NOMO-1 (cell line): Measurements from ENCODE around the gene MEX3A.
"Not testable (repeated sequence)": the region's sequence is repeated elsewhere in the genome, so short reads cannot be mapped to it uniquely, and the experiment has no call there.

Source experiments
- DNase-seq, 2 experiments: peaks; one replicate each; lab custom pipeline; 2025; ENCODE audit not compliant: unreplicated experiment in 2 of 2; lab: John Stamatoyannopoulos, UW

The MEX3A gene, protein sequence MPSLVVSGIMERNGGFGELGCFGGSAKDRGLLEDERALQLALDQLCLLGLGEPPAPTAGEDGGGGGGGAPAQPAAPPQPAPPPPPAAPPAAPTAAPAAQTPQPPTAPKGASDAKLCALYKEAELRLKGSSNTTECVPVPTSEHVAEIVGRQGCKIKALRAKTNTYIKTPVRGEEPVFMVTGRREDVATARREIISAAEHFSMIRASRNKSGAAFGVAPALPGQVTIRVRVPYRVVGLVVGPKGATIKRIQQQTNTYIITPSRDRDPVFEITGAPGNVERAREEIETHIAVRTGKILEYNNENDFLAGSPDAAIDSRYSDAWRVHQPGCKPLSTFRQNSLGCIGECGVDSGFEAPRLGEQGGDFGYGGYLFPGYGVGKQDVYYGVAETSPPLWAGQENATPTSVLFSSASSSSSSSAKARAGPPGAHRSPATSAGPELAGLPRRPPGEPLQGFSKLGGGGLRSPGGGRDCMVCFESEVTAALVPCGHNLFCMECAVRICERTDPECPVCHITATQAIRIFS

DNA sequence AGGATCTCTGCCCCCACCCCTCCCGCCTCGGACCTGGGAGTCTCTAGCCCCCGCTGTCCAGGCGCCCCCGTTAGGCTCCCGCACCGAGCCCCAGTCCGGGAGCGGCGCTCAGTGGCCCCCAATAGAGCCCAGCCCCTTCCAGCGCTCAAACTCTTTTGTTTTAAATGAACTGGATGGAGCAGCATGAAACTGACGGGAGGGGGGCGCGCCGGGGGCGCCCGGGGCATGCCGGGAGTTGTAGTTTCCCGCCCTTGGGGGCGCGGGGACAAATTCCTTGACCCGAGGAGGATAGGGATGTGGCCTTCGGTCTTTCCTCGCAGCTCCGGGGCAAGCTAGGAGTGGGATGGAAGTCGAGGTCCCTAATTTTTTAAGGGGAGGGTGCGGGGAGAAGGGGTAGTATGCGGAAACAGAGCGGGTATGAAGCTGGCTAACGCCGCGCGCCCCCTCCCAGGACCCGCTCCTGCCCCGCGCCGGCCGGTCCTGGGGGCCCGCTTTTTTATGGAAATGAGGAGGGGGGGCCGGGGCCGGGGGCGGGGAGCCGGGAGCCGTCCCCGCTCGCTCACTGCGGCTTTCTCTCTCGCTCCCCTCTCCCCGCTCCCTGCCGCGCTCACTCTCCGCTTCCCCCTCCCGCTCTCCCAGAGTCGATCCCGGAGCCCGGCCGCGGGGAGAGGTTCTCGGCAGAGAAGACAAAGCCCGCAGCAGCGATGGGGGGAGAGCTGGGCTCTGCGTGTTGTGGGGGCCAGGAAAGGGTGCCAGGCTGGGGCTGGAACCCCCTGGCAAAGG lies at the start of gene MEX3A:
MEX3A (minus strand) TSS at position 157 of the 783 bp plus-strand sequence. CDS start 467 bp downstream, outside the sequence.
- peak; percentile 42 to 54 for DNase-seq

DNA sequence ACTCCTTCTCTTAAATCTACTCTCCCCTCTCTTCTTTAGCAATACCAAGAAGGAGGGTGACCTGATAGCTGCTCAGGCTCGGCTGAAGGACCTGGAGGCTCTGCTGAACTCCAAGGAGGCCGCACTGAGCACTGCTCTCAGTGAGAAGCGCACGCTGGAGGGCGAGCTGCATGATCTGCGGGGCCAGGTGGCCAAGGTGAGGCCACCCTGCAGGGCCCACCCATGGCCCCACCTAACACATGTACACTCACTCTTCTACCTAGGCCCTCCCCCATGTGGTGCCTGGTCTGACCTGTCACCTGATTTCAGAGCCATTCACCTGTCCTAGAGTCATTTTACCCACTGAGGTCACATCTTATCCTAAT lies 48.3 kb upstream of the MEX3A start:
- DNase-seq: no peak

DNA sequence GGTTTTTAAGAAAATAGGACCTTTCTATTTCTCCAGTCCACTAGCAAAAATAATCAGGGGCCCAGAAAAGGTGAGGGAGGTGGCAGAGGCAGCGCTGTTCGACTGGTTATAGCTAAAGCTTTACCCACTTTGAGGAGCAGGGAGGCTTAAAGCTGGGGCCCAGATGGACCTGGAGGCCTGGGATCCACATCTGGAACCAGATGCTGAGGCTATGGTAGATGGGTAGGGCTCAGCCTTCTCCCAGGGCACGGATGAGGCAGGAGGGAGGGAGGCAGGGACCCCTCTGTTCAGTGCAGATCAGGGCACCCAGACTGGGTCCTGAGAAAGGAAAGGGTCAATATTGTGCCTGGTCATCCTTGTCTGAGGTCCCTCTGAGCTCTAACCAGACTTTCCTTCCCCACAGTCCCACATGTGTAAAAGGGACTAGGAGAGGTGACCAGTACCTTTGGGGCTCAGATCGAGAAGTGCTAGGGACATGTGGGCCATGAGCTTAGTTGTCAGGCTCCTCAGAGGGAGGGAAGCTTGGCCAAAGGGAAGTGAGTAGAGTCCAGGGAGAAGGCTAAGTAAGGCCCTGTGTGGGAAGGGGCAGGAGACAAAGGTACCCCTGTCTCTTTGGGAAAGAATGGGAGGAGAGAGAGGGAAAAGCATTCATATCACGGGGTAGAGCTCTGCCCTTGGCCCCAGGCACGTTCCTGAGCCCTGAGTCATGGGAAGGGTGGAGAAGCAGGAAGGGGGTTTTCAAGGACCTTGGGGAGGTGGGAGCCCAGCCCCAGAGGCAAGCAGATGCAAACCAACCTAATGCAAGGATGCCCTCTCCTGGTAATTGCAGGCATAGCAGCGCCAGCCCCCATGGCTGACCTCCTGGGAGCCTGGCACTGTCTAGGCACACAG lies 47.7 kb upstream of the MEX3A start:
- peak; percentile 24 to 36 for DNase-seq

DNA sequence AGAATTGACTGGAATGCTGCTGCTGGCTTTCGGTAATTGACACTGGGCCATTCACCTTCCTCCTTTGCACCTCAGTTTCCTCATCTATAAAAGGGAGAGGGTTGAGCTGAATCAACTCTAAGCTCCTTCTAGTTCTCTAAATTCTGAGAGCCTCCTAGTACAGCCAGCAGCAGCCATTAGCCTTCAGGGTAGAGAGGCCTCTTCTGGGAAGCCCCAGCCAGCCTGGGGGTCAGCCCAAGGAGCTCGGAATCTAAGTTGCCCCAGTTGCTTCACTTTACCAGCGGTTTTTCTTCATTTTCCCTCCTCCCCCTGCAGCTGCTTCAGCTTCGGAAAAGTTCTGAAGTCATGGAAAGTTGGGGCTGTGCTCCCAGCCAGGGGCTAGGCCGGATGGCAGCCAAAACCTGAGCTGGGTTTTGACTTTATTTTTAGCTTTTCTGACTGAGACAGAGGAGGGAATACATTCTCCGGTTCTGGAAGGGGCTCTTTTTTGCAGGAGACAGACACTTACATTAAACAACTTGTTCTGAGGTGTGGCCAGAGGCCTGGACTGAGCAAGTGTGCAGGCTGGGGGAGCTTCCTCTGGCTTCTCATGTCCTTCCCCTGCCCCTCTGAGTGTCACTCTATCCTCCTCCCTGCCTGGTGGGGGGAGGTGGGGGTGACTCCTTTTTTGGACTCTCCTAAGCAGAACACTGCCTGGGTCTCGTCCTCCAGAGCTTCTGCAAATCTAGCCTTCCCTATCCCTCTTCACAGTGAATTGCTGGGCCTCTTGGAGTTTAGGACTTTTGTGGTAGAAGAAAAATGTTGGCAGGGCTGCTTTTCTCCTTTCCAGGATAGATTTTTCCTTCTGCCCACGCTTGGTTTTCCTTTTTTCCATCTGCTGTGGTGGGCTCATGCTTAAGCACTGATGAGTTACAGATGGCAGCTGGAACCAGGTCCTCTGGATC lies 46.7 kb upstream of the MEX3A start:
- peak in 1 of 2 experiments; percentile 12 for DNase-seq

DNA sequence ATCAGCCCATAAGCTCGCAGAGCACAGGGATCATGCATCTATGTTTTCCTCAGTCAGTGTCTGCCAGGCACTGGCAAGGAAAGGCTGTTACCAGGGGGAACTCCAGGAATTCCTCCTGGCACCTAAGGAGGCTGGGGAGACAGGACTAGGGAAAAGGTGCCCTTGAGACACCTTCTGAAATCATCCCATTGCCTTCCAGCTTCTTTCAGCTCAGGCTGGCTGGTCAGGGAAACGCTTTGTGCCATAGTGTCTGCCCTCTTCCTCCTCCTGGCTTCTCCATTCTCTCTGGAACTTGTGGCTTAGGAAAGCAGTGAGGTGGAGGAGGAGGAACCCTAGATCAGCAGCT lies 46.0 kb upstream of the MEX3A start:
- DNase-seq: no peak

DNA sequence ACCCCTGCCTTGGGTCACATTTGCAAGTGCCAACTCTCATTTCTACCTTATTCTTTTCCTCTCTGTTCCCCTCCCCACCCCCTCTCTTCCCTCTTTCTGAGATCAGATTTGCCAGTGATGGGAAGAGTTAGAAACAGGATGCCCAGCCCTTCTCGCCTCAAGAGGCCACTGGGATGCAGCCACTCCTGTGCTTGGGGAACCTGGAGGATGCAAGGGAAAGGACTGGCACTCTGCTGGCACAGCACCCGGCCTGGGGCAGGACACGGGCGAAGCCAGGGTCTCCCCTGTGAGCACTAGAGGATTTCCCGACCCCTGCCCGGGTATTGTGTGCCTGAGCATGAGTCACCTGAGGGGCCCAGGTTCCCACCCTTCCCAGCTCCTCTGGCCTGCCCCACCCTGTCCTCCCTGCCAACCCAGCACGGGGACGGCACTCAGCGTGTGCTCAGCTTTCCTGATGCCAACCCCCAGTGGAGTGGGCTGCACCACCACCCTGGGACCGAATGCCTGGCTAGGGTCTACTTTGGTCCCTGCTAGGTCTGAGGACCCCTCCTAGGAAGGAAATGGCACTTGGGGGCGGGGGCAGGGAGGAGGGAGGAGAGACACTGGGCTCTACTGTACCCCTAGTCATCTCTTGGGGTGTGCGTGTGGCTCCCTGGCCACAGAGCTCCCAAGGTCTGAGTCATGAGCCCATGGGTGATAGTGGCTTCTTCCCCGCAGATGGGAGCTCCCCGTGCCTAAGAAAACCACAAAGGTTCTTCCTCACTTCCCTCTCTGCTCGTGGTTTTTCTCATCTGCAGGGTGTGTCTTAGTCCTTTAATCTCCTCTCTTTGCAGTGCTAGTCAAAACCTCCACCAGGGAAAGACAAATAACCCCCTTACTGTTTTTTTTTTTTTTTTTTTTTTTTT lies 44.6 kb upstream of the MEX3A start:
- peak; percentile 89 to 99 for DNase-seq

DNA sequence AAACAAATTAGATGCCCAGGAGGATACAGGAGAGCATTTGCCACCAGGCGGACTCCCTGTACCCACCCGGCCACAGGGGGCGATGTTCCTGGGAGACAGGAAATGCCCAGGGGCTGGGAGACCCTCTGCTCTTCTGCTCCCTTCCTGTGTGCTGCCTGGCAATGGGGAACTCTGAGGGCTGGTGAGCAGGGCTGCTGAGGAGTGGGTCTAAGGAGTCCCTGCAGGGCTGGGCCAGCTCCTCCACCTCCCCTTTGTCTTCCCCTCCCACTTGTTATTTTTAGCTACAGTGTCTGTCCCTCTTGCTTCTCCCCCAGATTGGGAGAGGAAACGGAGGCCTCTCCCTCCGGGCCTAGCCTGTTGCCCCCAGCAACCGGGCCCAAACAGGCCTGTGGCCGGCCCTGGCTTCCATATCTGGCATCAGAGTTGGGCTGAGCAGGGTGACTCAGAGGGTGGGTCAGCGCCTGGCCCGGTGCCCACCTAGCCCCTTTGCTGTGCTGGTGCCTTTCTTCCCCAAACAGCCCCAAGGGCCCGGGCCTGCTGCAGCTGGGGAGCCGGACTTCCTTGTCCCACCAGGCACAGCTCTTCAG lies 43.9 kb upstream of the MEX3A start:
- peak; percentile 90 for DNase-seq

DNA sequence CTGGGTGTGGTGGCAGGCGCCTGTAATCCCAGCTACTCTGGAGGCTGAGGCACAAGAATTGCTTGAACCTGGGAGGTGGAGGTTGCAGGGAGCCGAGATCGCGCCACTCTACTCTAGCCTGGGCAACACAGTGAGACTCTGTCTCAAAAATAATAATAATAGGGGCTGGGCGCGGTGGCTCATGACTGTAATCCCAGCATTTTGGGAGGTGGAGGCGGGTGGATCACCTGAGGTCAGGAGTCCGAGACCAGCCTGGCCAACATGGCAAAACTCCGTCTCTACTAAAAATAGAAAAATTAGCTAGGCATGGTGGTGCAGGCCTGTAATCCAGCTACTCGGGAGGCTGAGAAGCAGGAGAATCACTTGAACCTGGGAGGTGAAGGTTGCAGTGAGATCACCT lies 43.3 kb upstream of the MEX3A start:
- not testable (repeated sequence) for DNase-seq

DNA sequence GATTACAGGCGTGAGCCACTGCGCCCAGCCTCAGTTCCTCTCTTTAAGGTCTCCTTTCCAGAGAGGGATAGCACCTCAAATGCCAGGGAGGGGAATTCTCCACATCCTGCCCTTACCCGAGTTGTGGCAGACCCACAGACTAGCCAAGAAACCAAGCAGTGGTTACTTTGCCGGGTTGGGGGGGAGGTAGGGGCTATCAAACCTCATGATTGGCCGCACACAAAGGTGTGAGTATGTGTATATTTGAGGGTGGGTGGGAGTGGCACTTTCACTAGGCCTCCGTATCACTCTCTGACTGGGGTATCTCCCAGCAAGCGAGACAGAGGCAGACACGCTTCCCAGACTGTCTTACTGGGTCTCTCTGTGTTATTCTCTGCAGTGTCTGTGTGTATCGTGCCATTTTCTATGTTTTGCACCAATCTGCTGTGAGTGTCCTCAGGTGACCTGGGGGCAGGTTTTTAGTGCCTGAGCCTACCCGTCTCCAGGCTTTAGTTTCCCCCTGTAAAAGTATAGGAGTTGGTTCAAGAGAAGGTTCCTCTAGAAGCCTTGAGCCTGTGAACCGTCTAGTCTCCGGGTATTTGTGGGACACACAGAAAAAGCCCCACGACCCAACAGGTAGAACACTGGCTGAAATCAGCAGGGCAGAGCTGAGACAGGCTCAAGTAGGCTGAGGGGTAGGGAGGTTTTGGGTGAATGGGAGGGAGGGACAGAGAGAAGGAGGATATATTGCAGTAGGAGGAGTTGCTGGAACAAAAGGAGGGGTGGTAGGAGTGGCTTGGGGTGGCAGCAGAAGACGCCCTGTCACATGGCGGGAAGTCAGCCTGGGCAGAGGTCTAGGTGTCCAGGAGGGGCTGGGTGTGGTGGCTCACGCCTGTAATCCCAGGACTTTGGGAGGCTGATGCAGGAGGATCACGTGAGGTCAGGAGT lies 42.6 kb upstream of the MEX3A start:
- peak; percentile 30 to 69 for DNase-seq

DNA sequence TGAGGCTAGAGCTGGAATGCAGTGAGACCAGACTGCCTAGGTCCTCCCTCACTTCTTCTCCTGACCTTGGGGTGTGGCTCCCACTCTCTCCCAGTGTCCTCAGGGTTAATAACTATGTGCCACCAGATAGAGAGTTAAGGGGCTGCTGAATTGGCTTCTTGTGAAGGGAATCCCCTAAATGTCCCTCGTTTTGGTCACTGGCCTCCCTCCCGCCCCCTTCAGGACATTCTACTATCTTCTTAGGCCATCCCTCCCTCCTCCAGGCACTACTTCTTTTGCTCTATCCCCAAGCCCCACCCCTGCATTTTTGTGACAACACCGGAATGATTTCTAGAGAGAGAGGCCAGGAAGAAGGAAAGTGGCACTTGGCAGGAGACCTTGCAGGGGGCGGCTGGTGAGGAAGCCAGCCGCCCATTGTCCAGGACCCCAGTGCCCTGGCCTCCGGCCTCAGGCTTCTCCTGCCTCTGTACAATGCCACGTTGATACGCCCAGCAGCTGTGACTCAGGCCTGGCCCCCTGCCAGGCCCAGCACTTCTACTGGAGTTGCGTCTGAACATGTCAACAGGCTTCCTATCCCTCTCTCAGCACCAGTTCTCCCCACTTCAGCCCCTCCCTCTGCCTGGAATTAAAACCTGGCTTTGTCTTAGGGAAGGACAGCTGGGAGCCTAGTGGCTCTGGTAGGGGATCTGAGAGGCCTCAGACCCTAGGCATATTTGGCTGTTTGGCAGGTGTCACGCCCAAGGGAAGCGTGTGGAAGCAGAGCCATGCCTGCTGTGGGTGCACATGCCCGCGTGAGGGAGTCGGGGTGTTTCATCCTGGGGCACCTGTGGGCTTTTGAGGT lies 41.3 kb upstream of the MEX3A start:
- peak; percentile 62 to 88 for DNase-seq

DNA sequence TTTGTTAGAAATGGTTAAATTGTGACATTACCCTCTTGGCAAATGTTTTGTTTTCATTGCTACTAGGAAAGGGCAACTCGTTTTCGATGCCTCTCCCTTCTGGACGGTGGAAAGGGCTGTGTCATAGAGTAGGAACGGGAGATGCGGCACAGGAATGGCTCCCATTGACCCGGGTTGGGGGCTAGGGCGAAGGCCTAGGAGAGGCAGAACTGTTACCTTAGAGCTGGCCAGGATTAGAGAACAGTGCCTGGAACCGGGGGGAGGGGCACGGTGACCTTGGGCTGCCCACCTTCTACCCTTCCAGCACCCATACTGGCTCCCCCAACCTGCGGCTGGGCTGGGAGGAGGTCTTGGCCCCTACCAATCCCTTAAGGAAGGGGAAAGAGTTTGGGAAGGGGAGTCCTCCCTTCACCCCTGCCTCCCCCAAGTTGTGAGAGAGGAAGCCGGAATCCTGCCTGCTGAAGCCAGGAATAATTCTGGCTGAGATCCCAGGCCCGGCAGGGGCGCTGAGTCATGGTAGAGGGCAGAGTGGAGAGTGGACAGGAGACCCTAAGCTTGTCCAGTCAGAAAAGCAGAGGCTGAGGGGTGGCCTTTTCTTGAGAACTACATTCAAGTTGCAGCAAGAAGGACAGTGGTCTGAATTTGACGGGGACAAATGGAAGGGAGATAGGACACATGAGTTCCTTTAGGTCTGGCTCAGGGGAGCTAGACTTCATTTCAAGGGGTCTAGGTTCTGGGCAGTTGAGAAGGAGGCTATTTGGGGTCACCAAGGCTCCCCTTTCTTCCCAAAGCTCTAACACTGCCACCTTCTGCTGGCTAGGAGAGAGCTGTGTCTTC lies 40.5 kb upstream of the MEX3A start:
- DNase-seq: no peak

DNA sequence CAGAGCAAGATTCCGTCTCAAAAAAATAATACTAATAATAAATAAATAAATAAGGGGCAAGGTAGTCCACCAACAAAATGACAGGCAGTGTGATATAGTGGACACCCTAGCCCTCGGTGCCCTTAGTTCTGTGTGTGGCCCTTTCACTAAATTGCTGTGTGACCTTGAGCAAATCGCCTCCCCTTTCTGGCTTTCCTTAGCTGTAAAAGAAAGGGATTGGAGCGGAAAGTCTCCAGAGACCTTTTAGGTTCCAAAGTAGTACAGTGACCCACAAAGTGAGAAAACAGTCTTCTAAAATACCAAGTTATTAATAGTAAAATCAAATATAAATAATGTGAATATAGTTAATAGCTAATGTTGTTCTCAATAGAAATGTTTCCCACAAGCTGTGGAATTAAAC lies 39.8 kb upstream of the MEX3A start:
- no peak for DNase-seq

DNA sequence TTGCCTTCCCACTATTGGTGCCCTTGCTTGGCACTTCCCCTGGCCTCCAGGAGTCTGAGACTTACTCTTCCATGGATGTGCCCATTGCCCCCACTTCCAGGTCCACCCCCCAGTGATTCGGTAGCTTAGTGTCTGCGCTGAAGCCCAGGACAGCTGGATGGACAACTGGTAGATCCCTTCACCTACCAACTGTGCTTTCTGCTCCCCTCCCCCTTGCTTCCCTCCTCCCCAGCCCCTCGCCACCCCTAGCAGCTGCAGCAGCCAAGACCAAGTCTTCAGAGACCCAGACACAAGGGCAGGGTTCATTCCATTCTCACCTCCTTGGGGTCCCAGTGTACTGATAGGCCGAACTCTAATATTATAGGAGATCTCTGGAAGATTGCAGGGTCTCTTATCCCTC lies 39.2 kb upstream of the MEX3A start:
- no peak for DNase-seq

DNA sequence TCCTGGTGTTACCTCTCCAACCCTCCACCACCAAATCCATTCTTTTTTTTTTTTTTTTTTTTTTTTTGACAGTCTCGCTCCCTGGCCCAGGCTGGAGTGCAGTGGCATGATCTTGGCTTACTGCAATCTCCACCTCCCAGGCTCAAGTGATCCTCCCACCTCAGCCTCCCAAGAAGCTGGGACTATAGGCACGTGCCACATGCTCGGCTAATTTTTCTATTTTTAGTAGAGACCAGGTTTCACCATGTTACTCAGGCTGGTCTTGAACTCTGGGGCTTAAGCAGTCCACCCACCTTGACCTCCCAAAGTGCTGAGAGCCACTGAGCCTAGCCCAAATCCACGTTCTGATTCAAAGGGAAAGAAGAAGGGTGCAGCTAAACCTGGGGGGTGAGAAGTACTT lies 38.7 kb upstream of the MEX3A start:
- not testable (repeated sequence) for DNase-seq

DNA sequence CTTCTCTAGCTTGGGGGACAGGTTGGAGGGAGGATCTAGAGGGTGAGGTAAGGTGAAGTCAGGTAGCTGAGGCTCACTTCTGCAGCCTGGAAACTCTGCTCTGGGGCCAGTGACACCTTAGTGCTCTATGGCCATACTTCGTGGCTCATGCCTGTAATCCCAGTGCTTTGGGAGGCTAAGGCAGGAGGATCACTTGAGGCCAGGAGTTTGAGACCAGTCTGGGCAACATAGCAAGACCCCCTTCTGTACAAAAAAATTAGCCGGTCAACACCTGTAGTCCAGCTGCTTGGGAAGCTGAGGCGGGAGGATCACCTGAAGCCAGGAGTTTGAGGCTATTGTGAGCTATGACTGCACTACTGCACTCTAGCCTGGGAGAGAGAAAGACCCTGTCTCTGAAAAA lies 38.1 kb upstream of the MEX3A start:
- no peak for DNase-seq
